ENCODE data around the gene LIPC. TPM values are rescaled to one million over a fixed set of nuclear protein-coding genes. Genes with fewer than 3 reads are reported as not detected.

The LIPC gene
- total RNA-seq, 1 donor from 2014 or later: 1.0 TPM

DNA sequence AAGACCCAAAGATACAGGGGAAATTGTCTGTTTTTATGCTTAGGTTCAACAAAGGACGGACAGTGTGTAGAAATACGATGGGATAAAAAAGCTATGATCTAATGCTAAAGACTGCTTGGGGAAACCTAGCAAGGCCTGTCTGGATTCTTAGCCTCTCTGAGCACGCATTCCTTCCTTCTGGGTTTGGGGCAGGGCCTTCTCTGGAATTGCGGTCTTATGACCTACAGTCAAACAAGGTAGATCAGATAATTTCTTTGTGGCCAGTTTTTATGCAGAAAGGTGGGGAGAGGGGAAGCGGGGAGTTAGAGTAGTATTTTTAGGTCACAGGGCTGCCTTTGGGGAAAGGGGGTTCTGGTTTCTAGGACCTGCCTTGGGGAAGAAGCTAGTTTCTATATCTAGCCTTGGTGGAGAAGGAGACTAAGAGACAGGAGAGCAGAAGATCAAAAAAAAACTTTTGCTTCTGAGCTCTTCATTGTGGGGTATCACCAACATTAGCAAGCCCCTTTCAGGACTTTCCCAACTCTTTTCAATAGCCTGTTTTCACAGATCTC is 39.1 kb upstream of the LIPC start:
- ATAC-seq: peak in 1 of 2 donors; percentile 62

DNA sequence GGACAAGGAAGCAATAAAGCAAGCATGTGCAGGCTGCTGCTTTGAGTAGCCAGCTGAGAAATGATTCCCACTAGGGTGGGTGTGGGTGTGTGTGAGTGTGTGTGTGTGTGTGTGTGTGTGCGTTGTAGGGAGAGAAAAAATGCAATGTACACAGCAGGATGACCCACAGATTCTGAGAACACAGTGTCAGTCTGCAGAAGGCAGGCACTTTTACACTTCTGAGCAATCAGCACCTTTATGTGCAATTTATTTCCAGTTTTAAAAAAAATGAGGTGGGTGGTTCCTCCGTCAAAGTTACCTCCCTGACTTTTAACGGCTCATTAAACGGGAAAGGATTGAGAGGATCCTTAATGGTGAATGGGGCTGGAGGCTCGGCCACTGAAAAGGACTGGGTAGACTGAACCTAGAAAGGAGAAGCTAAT is 38.5 kb upstream of the LIPC start:
- TF ChIP-seq, protein P1, sequence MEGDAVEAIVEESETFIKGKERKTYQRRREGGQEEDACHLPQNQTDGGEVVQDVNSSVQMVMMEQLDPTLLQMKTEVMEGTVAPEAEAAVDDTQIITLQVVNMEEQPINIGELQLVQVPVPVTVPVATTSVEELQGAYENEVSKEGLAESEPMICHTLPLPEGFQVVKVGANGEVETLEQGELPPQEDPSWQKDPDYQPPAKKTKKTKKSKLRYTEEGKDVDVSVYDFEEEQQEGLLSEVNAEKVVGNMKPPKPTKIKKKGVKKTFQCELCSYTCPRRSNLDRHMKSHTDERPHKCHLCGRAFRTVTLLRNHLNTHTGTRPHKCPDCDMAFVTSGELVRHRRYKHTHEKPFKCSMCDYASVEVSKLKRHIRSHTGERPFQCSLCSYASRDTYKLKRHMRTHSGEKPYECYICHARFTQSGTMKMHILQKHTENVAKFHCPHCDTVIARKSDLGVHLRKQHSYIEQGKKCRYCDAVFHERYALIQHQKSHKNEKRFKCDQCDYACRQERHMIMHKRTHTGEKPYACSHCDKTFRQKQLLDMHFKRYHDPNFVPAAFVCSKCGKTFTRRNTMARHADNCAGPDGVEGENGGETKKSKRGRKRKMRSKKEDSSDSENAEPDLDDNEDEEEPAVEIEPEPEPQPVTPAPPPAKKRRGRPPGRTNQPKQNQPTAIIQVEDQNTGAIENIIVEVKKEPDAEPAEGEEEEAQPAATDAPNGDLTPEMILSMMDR (IDR thresholded peaks at IDR 0.05): no peak
- ATAC-seq (peak in 1 of 2 donors; percentile 25), DNase-seq (no peak)
- no peak overlapping the region for H3K27ac ChIP-seq
- H3K9me3 ChIP-seq: no peaks in the 10 kb centered on the region
- H3K27me3 ChIP-seq (ENCODE audit: low read depth): no peaks in the 10 kb centered on the region
- no peaks in the 10 kb centered on the region for H3K4me1 ChIP-seq
- no peaks in the 10 kb centered on the region for H3K36me3 ChIP-seq
- intact Hi-C loops (cut with DNase I): no loop called here
- H3K4me3 ChIP-seq: no peak overlapping the region

More for the DNA sequence above, 39.1 kb upstream of the LIPC start:
- no peak overlapping the region for H3K4me3 ChIP-seq
- H3K27me3 ChIP-seq (ENCODE audit: low read depth): no peaks in the 10 kb centered on the region
- no peaks in the 10 kb centered on the region for H3K9me3 ChIP-seq
- H3K36me3 ChIP-seq: no peaks in the 10 kb centered on the region
- TF ChIP-seq, protein P1 (IDR thresholded peaks at IDR 0.05): no peak
- intact Hi-C loops (cut with DNase I): no loop called here
- H3K4me1 ChIP-seq: no peaks in the 10 kb centered on the region
- no peak overlapping the region for H3K27ac ChIP-seq
- DNase-seq: no peak

- no peak for ATAC-seq
Observed at GRCh38 chr15:58396181-58396580, 35.6 kb upstream of the LIPC start.

GRCh38 chr15:58398071-58398470 is 33.7 kb upstream of the LIPC start:
- H3K27me3 ChIP-seq (ENCODE audit: low read depth): no peaks in the 10 kb centered on the region
- H3K9me3 ChIP-seq: no peaks in the 10 kb centered on the region
- ATAC-seq (no peak), DNase-seq (no peak)
- H3K4me3 ChIP-seq: no peak overlapping the region
- TF ChIP-seq, protein P1 (IDR thresholded peaks at IDR 0.05): no peak
- H3K27ac ChIP-seq: no peak overlapping the region
- intact Hi-C loops (cut with DNase I): no loop called here
- no peaks in the 10 kb centered on the region for H3K4me1 ChIP-seq
- H3K36me3 ChIP-seq: no peaks in the 10 kb centered on the region

More at GRCh38 chr15:58396181-58396580, 35.6 kb upstream of the LIPC start:
- Histone ChIP-seq H3K9me3 (no peaks in the 10 kb centered on the region), H3K27me3 (ENCODE audit: low read depth) (no peaks in the 10 kb centered on the region), H3K4me1 (no peaks in the 10 kb centered on the region), H3K27ac (no peak overlapping the region), H3K4me3 (no peak overlapping the region), H3K36me3 (no peaks in the 10 kb centered on the region)
- intact Hi-C loops (cut with DNase I): no loop called here
- TF ChIP-seq, protein P1 (IDR thresholded peaks at IDR 0.05): no peak
- no peak for DNase-seq

GRCh38 chr15:58398643-58399042 is 33.1 kb upstream of the LIPC start:
- intact Hi-C loops (cut with DNase I): no loop called here
- H3K27me3 ChIP-seq (ENCODE audit: low read depth): no peaks in the 10 kb centered on the region
- no peaks in the 10 kb centered on the region for H3K9me3 ChIP-seq
- no peak overlapping the region for H3K27ac ChIP-seq
- no peak for ATAC-seq
- H3K4me1 ChIP-seq: no peaks in the 10 kb centered on the region
- DNase-seq: no peak
- no peaks in the 10 kb centered on the region for H3K36me3 ChIP-seq
- TF ChIP-seq, protein P1 (IDR thresholded peaks at IDR 0.05): no peak
- H3K4me3 ChIP-seq: no peak overlapping the region
